Memory B cell (primary cell): ENCODE measurements around the gene HEPH.
A peak's percentile ranks its signal among the peaks of the same experiment; 100 is the strongest.
"Not testable (repeated sequence)": the region's sequence is repeated elsewhere in the genome, so short reads cannot be mapped to it uniquely, and the experiment has no call there.

Experiments
- ATAC-seq: fragments of 150-1000 bp; cut with Tn5 transposase; 2 replicates; pipeline ENCODE4 v1.10.0; 2021; ENCODE audit warnings: low read depth, mild to moderate bottlenecking, moderate library complexity
- DNase-seq, 2 donors: peaks; one replicate each; pipeline ENCODE4 v3.0.0; 2022; ENCODE audit warnings: low spot score in 2 of 2
- H3K27ac Mint-ChIP-seq: one replicate; pipeline ENCODE4 v1.8.0; 2022; ENCODE audit warnings: mild to moderate bottlenecking, moderate library complexity, mixed read lengths
- H3K27me3 Mint-ChIP-seq: one replicate; pipeline ENCODE4 v1.8.0; 2022; ENCODE audit warnings: mixed read lengths
- H3K36me3 Mint-ChIP-seq: one replicate; pipeline ENCODE4 v1.8.0; 2022; ENCODE audit warnings: mild to moderate bottlenecking, mixed read lengths
- H3K4me1 Mint-ChIP-seq: one replicate; pipeline ENCODE4 v1.8.0; 2022; ENCODE audit warnings: mixed read lengths
- H3K4me3 Mint-ChIP-seq: one replicate; pipeline ENCODE4 v1.8.0; 2022; ENCODE audit warnings: mild to moderate bottlenecking, moderate library complexity, mixed read lengths
- H3K9me3 Mint-ChIP-seq: one replicate; pipeline ENCODE4 v1.8.0; 2022; ENCODE audit warnings: mixed read lengths

HEPH gene

DNA sequence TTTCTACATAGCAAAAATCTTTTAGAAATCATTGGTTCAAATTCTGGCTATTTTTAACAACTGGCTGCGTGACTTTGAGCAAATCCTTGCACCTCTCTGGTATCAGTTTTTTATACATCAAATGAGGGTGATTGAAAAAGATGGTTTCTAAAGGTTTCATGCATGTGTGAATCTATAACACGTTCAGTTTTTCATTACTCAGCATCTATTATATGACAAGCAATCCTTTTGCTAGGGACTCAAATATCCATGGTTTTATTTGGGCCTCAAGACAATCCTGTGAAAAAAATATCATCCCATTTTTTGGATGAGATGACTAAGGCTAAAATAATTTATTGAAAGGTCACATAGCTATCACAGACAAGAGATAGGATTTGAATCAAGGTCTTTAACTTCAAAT, 884 bp downstream of the HEPH start:
- H3K9me3 Mint-ChIP-seq, result no peaks in the 10 kb centered on the region
- H3K27me3 Mint-ChIP-seq, result peaks cover 3% of the 10 kb centered on the region
- H3K27ac Mint-ChIP-seq, result no peak overlapping the region
- no peak overlapping the region for H3K4me3 Mint-ChIP-seq
- no peak for DNase-seq
- no peaks in the 10 kb centered on the region for H3K4me1 Mint-ChIP-seq
- ATAC-seq, result no peak
- no peaks in the 10 kb centered on the region for H3K36me3 Mint-ChIP-seq

DNA sequence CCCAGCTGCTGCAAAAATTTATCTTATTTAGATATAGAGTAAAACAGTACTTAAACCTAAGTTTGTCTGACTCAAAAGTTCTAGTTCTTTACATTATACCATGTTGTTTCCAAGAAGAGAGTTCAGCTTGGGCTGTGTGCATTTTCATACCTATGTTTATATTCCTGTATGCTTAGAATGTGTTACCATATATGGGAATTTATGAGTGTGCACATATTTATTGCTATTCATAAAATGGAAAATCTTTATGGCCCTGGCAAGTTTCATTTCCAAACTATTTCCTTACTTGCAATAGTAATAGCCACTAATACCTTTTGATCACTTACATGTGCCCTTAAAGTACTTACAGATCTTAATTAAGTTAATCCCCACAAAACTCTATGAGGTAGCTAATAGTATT, 2.6 kb downstream of the HEPH start:
- Mint-ChIP-seq H3K9me3 (no peaks in the 10 kb centered on the region), H3K4me1 (no peaks in the 10 kb centered on the region), H3K27ac (no peak overlapping the region), H3K27me3 (peaks cover 3% of the 10 kb centered on the region), H3K4me3 (no peak overlapping the region), H3K36me3 (no peaks in the 10 kb centered on the region)
- DNase-seq, result no peak
- no peak for ATAC-seq

DNA sequence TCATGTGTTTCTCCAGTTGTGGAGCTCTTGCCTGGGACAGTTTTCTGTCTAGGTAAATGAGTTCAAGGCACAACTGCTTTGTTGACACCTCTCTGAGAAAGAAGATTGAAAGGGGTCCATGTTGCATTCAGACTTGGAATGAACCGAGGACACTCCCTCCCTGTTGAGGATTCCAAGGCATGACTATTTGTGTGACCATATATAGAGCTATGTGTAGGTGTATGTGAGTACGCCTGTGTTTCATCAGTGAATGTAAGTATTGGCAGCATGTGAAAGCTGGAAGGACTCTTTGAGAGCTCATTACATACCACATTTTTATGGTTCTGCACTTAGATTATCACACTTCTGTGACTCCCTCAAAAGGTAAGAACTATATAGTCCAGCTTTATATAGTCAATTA, 3.4 kb downstream of the HEPH start:
- Mint-ChIP-seq H3K36me3 (no peaks in the 10 kb centered on the region), H3K27me3 (peaks cover 3% of the 10 kb centered on the region), H3K9me3 (no peaks in the 10 kb centered on the region), H3K4me3 (no peak overlapping the region), H3K27ac (no peak overlapping the region), H3K4me1 (no peaks in the 10 kb centered on the region)
- DNase-seq (no peak), ATAC-seq (no peak)

DNA sequence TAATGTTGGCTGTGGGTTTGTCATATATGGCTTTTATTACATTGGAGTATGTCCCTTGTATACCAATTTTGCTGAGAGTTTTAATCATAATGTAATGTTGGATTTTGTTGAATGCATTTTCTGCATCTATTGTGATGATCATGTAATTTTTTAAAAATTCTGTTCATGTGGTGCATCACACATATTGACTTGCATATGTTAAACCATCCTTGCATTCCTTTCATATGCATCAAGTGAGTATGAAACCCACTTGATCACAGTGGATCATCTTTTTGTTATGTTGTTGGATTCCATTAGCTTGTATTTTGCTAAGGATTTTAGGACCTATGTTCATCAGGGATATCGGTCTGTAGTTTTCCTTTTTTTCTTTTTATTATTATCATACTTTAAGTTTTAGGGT, 12.1 kb downstream of the HEPH start:
- DNase-seq (no peak), ATAC-seq (no peak)
- no peaks in the 10 kb centered on the region for H3K4me1 Mint-ChIP-seq
- H3K36me3 Mint-ChIP-seq, result no peaks in the 10 kb centered on the region
- H3K27me3 Mint-ChIP-seq, result no peaks in the 10 kb centered on the region
- peaks cover 9% of the 10 kb centered on the region for H3K9me3 Mint-ChIP-seq
- no peak overlapping the region for H3K27ac Mint-ChIP-seq
- no peak overlapping the region for H3K4me3 Mint-ChIP-seq

DNA sequence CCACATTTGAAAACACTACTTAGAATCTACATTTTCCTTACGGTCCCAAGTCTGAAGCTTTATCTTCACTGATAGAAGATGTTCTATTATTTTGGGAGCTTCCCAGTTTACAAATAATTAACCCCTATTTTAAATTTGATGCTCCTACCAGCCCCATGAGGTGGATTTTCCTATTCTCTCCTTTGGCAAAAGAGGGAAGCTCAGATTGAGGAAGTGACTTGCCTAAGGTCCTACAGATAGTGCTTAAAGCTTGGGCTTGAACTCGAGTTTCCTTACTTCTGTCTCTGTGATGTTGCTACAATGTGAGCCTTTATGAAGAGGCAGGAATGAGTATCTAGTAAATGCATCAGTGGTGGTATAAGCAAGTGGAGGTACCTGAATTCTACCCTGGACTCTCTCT, 27.5 kb downstream of the HEPH start:
- H3K9me3 Mint-ChIP-seq, result no peaks in the 10 kb centered on the region
- no peak overlapping the region for H3K27ac Mint-ChIP-seq
- peaks cover 2% of the 10 kb centered on the region for H3K27me3 Mint-ChIP-seq
- no peaks in the 10 kb centered on the region for H3K36me3 Mint-ChIP-seq
- H3K4me3 Mint-ChIP-seq, result no peak overlapping the region
- H3K4me1 Mint-ChIP-seq, result peaks cover 9% of the 10 kb centered on the region
- ATAC-seq (no peak), DNase-seq (no peak)

DNA sequence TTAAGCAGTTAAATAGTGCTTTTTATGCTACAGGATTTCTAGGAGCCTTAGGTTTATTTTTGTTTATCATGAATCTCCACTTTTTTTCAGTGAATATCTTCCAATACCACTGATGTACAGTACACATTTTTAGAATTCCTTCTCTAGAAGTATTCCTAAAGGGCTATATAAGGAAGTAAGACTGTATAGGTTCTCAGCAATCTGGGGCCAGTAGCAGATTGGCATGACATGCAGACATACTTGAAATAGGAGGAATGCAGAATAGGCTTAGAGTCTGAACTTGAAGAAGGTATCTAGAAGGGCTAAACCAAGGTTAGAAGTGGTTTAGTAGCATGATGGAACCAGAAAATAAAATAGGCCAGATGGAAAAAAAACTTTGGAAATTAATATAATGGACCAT, 29.8 kb downstream of the HEPH start:
- Mint-ChIP-seq H3K27me3 (peaks cover 2% of the 10 kb centered on the region), H3K4me1 (peaks cover 9% of the 10 kb centered on the region), H3K4me3 (no peak overlapping the region), H3K9me3 (no peaks in the 10 kb centered on the region), H3K27ac (no peak overlapping the region), H3K36me3 (no peaks in the 10 kb centered on the region)
- ATAC-seq (no peak), DNase-seq (no peak)

DNA sequence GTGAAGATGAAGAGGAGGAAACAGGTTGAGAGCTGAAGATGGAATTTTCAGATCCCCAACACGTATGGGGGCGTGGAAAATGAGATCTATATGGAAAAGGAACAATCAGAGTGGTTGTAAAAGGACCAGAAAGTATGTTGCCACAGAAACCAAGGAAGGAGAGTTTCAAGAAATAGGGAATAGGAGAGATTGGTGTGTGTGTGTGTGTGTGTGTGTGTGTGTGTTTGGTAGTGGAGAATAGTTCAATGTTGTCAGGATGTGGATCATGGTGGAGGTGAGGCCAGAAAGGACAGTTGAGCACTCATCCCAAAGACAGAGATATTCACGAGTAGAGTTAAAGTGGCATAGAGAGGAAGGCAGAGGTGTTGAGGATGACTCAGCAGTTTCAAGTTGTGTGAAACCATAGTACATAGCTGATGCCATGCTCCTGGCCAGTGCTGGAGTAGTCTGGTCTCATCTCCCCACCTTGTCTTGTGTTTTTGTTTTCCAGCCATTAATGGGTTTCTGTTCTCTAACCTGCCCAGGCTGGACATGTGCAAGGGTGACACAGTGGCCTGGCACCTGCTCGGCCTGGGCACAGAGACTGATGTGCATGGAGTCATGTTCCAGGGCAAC, 36.1 kb downstream of the HEPH start:
- H3K9me3 Mint-ChIP-seq, result no peaks in the 10 kb centered on the region
- no peak overlapping the region for H3K27ac Mint-ChIP-seq
- no peaks in the 10 kb centered on the region for H3K27me3 Mint-ChIP-seq
- DNase-seq, result no peak
- ATAC-seq, result no peak
- peaks cover 13% of the 10 kb centered on the region for H3K4me1 Mint-ChIP-seq
- H3K4me3 Mint-ChIP-seq, result no peak overlapping the region
- no peaks in the 10 kb centered on the region for H3K36me3 Mint-ChIP-seq

DNA sequence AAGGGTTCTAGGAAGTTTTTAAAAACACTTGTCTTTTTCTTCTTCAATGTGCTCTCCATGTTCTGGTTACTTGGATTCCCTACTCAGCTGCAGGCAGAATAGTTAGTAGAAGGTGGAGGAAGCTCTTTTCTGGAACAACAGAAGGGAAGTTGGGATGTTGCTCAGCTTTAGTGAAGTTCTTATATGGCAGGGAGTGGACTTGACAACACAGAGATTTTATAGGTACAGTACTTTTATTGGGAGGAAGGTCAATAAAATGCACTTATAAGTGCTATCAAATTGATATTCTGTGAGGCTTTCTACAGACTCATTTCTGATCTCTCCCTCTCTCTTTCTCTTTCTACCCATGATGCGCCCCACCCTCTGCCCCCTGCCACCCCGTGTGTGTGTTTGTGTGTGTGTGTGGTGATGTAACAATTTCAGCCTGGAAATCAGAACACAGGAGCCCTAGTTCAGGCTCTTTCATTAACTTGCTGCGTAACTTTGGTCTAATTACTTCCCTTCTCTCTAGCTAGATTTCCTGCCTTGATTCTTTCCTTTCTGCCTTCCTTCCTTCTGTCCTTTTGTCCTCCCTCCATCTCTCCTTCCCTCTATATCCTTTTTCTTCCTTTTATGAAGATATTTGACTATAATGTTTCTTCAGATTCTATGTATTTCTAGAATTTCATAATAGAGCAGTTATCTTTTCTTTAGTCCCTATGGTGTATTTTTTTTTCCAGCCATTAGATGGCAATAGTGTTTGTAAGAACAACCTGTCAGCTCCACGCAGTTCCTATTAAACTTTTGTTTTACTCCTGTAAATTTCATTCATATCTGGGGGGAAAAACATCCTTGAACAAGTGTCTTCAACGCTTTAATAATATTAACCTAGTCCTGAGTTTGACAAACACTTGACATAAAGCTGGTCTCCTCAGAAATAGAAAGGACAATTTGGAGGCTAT, 37.1 kb downstream of the HEPH start:
- Mint-ChIP-seq H3K4me1 (peaks cover 13% of the 10 kb centered on the region), H3K27ac (no peak overlapping the region), H3K36me3 (no peaks in the 10 kb centered on the region), H3K4me3 (peak overlapping the region; percentile 14), H3K27me3 (no peaks in the 10 kb centered on the region), H3K9me3 (no peaks in the 10 kb centered on the region)
- no peak for ATAC-seq
- no peak for DNase-seq

DNA sequence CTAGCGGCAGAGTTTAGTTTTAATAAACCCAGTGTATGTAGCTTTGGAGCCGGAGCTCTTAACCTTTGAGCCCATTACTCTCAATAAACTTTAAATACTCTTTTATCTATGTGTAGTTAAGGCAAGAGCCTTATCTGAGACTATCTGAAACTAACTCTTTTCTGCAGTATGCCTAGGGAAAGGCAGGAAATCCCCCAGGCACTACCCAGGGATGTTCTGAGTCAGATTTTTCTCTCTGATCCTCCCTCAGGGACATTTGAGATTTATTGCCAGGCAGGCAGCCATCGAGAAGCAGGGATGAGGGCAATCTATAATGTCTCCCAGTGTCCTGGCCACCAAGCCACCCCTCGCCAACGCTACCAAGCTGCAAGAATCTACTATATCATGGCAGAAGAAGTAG, 39.1 kb downstream of the HEPH start:
- DNase-seq (no peak), ATAC-seq (no peak)
- Mint-ChIP-seq H3K36me3 (no peaks in the 10 kb centered on the region), H3K27me3 (no peaks in the 10 kb centered on the region), H3K27ac (no peak overlapping the region), H3K4me3 (no peak overlapping the region), H3K4me1 (peaks cover 13% of the 10 kb centered on the region), H3K9me3 (no peaks in the 10 kb centered on the region)

DNA sequence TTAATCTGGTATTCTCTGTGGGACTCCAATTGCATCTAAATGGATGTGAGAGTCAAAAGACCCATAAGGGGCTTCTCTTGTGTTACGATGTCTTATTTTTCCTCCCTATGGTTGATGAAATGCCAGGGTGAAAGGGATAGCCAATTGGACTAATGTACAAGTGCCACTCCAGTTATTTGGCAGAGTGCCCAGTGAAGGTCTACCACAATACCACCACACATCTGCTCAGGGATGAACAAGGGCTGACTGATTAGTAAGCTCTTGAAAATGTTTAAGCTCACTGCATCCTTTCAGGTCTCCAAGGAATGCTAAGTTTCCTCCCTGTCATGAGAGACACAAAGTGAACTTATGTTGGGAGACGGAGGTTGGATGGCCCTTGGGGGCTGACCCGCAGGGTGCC, 57.8 kb downstream of the HEPH start:
- H3K9me3 Mint-ChIP-seq, result peaks cover 2% of the 10 kb centered on the region
- ATAC-seq, result no peak
- no peaks in the 10 kb centered on the region for H3K36me3 Mint-ChIP-seq
- H3K27me3 Mint-ChIP-seq, result peaks cover 2% of the 10 kb centered on the region
- DNase-seq, result no peak
- peaks cover 2% of the 10 kb centered on the region for H3K4me1 Mint-ChIP-seq
- H3K4me3 Mint-ChIP-seq, result no peak overlapping the region
- no peak overlapping the region for H3K27ac Mint-ChIP-seq

DNA sequence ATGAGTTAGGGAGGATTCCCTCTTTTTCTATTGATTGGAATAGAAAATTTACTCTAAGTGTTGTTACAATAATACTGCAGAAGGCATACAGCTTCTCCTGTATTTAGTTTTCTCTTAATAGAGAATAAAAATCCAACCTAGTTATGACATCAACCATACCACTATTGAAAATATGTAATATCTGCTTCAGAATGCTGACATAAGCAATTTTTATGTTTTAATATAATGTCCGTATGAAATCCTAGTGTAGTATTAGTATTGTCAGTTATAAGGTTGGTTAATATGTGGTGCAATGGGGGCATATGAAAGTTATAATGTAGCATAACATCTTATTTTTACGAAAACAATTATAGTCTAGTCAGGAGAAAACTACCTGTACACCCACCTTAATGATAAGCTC, 68.2 kb downstream of the HEPH start:
- ATAC-seq (no peak), DNase-seq (no peak)
- H3K9me3 Mint-ChIP-seq, result peaks cover 4% of the 10 kb centered on the region
- no peaks in the 10 kb centered on the region for H3K36me3 Mint-ChIP-seq
- no peak overlapping the region for H3K4me3 Mint-ChIP-seq
- H3K4me1 Mint-ChIP-seq, result no peaks in the 10 kb centered on the region
- H3K27me3 Mint-ChIP-seq, result no peaks in the 10 kb centered on the region
- H3K27ac Mint-ChIP-seq, result no peak overlapping the region

DNA sequence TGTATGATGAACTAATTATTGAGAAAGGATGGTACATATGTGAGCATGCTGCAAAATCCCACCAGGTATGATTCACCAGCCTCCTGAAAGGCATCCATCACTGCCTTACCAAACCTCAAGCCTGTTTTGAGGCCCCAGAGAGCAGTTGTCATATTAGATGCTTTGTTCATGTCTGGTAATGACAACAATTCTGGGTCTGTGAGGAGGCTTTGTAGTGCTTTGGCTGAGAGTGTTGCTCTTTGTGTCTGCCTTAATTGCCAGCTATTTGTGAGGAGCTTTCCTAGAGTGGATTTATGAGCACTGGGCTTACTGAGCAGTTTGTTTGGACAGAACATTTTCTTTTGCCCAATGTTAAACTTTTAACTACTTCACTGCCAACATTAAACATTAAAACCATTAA, 69.2 kb downstream of the HEPH start:
- Mint-ChIP-seq H3K9me3 (peaks cover 4% of the 10 kb centered on the region), H3K27ac (no peak overlapping the region), H3K4me3 (no peak overlapping the region), H3K27me3 (no peaks in the 10 kb centered on the region), H3K36me3 (no peaks in the 10 kb centered on the region), H3K4me1 (no peaks in the 10 kb centered on the region)
- ATAC-seq (no peak), DNase-seq (no peak)

DNA sequence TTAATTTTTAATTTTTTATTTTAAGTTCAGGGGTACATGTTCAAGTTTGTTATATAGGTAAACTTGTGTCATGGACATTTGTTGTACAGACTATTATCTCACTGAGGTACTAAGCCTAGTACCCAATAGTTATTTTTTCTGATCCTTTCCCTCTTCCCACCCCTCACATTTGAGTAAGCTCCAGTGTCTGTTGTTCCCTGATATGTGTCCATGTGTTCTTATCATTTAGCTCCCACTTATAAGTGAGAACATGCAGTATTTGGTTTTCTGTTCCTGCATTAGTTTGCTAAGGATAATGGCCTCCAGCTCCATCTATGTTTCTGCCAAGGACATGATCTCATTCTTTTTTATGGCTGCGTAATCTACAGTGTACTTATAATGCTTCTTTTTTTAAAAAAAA, 69.9 kb downstream of the HEPH start:
- DNase-seq, H3K27ac Mint-ChIP-seq, H3K4me3 Mint-ChIP-seq, H3K36me3 Mint-ChIP-seq, H3K9me3 Mint-ChIP-seq, H3K27me3 Mint-ChIP-seq, H3K4me1 Mint-ChIP-seq, ATAC-seq: not testable (repeated sequence)

DNA sequence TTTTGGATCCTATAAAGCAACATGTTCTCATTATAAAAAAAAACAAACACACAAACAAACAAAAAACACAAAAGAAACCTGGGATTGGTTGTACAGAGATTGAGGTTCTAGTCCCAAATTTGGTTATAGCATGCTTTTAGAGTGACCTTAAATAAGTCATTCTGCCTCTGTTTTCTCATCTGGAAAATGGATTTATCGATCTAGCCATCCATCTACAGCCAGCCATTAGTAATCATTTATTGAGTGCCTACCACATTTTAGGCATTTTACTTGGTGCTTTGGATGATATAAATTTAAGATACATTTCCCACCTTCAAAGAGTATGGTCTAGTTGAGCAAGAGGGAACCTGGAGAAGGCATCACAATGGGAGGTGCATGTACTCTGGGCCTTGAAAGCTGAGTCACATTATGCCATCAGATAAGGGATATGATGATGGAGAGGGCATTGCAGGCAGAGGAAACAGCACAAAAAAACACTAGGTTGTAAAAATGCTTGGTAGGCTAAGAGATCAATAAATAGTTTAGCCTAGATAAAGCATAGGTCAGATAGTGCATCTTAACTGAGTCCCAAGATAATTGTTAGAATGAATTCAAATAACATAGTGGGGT, 91.4 kb downstream of the HEPH start:
- H3K27me3 Mint-ChIP-seq, result peaks cover 4% of the 10 kb centered on the region
- DNase-seq, result no peak
- no peaks in the 10 kb centered on the region for H3K4me1 Mint-ChIP-seq
- H3K9me3 Mint-ChIP-seq, result peaks cover 6% of the 10 kb centered on the region
- no peak for ATAC-seq
- H3K36me3 Mint-ChIP-seq, result peaks cover 1% of the 10 kb centered on the region
- no peak overlapping the region for H3K27ac Mint-ChIP-seq
- no peak overlapping the region for H3K4me3 Mint-ChIP-seq
